Keratinocyte (primary cell): ENCODE measurements around the gene ZCCHC17. TPM values are rescaled to one million over a fixed set of nuclear protein-coding genes. Genes with fewer than 3 reads are reported as not detected.
"Not testable (repeated sequence)": the region's sequence is repeated elsewhere in the genome, so short reads cannot be mapped to it uniquely, and the experiment has no call there.

Experiments
- DNase-seq: peaks from one replicate; pipeline ENCODE4 v3.0.0-alpha.2; 2011; ENCODE audit warnings: low read depth, missing footprints, low spot score
- FAIRE-seq: peaks from 2 replicates; lab custom pipeline; 2011; peaks lifted over from hg19 to GRCh38; lab: Jason Lieb, UNC
- H2AFZ ChIP-seq: 2 replicates; pipeline ENCODE4 v1.6.0; 2012; ENCODE audit warnings: low read length, control low read depth, inconsistent platforms; ENCODE audit not compliant: control insufficient read depth
- H3K27ac ChIP-seq: 2 replicates; pipeline ENCODE4 v1.5.1; 2011; ENCODE audit warnings: low read length; ENCODE audit not compliant: control insufficient read depth, insufficient read depth
- H3K27me3 ChIP-seq: 3 replicates; pipeline ENCODE4 v1.6.0; 2011; ENCODE audit warnings: low read length; ENCODE audit not compliant: control insufficient read depth, insufficient read depth; ENCODE audit errors: extremely low read depth
- H3K36me3 ChIP-seq, 2 experiments: 2 replicates in 1 of 2; 3 replicates in 1 of 2; pipeline ENCODE4 v1.5.1; 2011; ENCODE audit warnings: low read length in 2 of 2, mild to moderate bottlenecking in 1 of 2; ENCODE audit not compliant: control insufficient read depth in 2 of 2, insufficient read depth in 2 of 2; ENCODE audit errors: extremely low read depth in 1 of 2
- H3K4me1 ChIP-seq: 3 replicates; pipeline ENCODE4 v1.5.1; 2011; ENCODE audit warnings: low read length; ENCODE audit not compliant: control insufficient read depth, insufficient read depth; ENCODE audit errors: extremely low read depth
- H3K4me2 ChIP-seq: 3 replicates; pipeline ENCODE4 v1.6.0; 2011; ENCODE audit warnings: low read depth, low read length; ENCODE audit not compliant: control insufficient read depth, insufficient read depth; ENCODE audit errors: extremely low read depth
- H3K4me3 ChIP-seq, 3 experiments: fragments of 200-600 bp in 1 of 3; sonication (generic) in 1 of 3; 2 replicates in 2 of 3; 3 replicates in 1 of 3; pipeline ENCODE4 v1.5.1; 2011 to 2016; ENCODE audit warnings: low read length in 3 of 3, mild to moderate bottlenecking in 3 of 3, control low read depth in 2 of 3, inconsistent platforms in 1 of 3, low read depth in 1 of 3, mixed read lengths in 1 of 3, mixed run types in 1 of 3, moderate library complexity in 1 of 3; ENCODE audit not compliant: control insufficient read depth in 2 of 3, insufficient read depth in 2 of 3; ENCODE audit errors: extremely low read depth in 1 of 3
- H3K79me2 ChIP-seq: 2 replicates; pipeline ENCODE4 v1.6.0; 2012; ENCODE audit warnings: low read length; ENCODE audit not compliant: control insufficient read depth, insufficient read depth
- H3K9ac ChIP-seq: 3 replicates; pipeline ENCODE4 v1.6.0; 2011; ENCODE audit warnings: low read length; ENCODE audit not compliant: control insufficient read depth, insufficient read depth; ENCODE audit errors: extremely low read depth
- H3K9me1 ChIP-seq: 3 replicates; pipeline ENCODE4 v1.6.0; 2011; ENCODE audit warnings: low read length; ENCODE audit not compliant: control insufficient read depth, insufficient read depth; ENCODE audit errors: extremely low read depth
- H3K9me3 ChIP-seq: 2 replicates; pipeline ENCODE4 v1.5.1; 2012; ENCODE audit warnings: low read depth, low read length; ENCODE audit not compliant: control insufficient read depth
- H4K20me1 ChIP-seq: 3 replicates; pipeline ENCODE4 v1.6.0; 2011; ENCODE audit warnings: low read length; ENCODE audit not compliant: control insufficient read depth, insufficient read depth; ENCODE audit errors: extremely low read depth
- EZH2 ChIP-seq: IDR thresholded peaks from one replicate; pipeline ENCODE4 v1.6.1; 2012; ENCODE audit warnings: inconsistent platforms, mild to moderate bottlenecking, low read length, moderate library complexity
- dilution Hi-C: fragments of 300-500 bp; cut with MboI; formaldehyde crosslinking; loops from one replicate; pipeline ENCODE4 v1.7.0; 2020; ENCODE audit warnings: low sequenced_read_pairs; ENCODE audit not compliant: extremely low pct_ligation_motif_present
- polyA plus RNA-seq, 5 experiments: library from polyadenylated mRNA; depleted of rRNA in 3 of 5; stranded (reverse) in 3 of 5; stranded (forward) in 1 of 5; unstranded in 1 of 5; fragments of >200 nt; gene quantifications; 1 replicate in 1 of 5; 2 replicates in 3 of 5; 3 replicates in 1 of 5; pipeline versions ENCODE4 v1.2.1 to v1.2.3, GENCODE V29; 2011 to 2012; ENCODE audit warnings: missing spikeins in 2 of 5, low read depth in 1 of 5, low replicate concordance in 1 of 5
- TF ChIP-seq, protein P1 (sequence below), 3 experiments: IDR thresholded peaks in 1 of 3; conservative IDR thresholded peaks in 1 of 3; optimal IDR thresholded peaks in 1 of 3; 2 replicates in 2 of 3; 3 replicates in 1 of 3; pipeline versions ENCODE3 to v1.5.1; 2011; ENCODE audit warnings: low read length in 3 of 3, mild to moderate bottlenecking in 3 of 3, moderate library complexity in 2 of 3, control low read depth in 1 of 3, inconsistent platforms in 1 of 3; ENCODE audit not compliant: insufficient read depth in 2 of 3; ENCODE audit errors: extremely low read depth in 1 of 3

Gene ZCCHC17
- polyA plus RNA-seq, 1 donor (not counting 4 experiments of a cell fraction or from before 2014, with no cell fraction given) = 70.0 TPM

DNA sequence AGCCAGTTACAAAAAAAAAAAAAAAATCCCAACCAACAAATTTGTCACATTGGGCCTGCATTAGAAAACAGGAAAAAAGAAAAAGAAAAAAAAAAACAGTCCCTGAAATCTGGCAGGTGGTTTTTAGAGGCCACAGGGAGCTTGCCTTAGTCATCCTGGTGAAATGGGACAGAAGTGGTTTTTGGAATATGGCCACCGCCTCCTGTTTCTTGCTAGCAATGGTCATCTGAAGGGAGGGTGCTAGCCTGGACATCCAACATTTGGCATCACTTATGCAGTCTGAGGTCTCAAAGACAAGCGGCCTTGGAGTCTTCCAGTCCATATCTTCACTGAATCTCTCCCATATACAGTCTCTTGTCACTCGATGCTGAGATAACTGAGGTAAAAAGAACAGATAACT lies 37.1 kb upstream of the ZCCHC17 start:
- H3K4me1 ChIP-seq = no peaks in the 10 kb centered on the region
- no peak overlapping the region for H3K4me3 ChIP-seq
- no peaks in the 10 kb centered on the region for H3K9me1 ChIP-seq
- H3K79me2 ChIP-seq = no peaks in the 10 kb centered on the region
- no peak overlapping the region for H2AFZ ChIP-seq
- no peak overlapping the region for H3K27ac ChIP-seq
- TF ChIP-seq, protein P1, sequence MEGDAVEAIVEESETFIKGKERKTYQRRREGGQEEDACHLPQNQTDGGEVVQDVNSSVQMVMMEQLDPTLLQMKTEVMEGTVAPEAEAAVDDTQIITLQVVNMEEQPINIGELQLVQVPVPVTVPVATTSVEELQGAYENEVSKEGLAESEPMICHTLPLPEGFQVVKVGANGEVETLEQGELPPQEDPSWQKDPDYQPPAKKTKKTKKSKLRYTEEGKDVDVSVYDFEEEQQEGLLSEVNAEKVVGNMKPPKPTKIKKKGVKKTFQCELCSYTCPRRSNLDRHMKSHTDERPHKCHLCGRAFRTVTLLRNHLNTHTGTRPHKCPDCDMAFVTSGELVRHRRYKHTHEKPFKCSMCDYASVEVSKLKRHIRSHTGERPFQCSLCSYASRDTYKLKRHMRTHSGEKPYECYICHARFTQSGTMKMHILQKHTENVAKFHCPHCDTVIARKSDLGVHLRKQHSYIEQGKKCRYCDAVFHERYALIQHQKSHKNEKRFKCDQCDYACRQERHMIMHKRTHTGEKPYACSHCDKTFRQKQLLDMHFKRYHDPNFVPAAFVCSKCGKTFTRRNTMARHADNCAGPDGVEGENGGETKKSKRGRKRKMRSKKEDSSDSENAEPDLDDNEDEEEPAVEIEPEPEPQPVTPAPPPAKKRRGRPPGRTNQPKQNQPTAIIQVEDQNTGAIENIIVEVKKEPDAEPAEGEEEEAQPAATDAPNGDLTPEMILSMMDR (optimal IDR thresholded peaks at IDR 0.05 in 1 of 3, IDR thresholded peaks at IDR 0.05 in 1 of 3, conservative IDR thresholded peaks at IDR 0.05 in 1 of 3; ENCODE audit: extremely low read depth in 1 of 3, insufficient read depth in 2 of 3, low read length in 3 of 3) = no peak
- no peak for TF ChIP-seq EZH2
- no peaks in the 10 kb centered on the region for H3K27me3 ChIP-seq
- no peak for FAIRE-seq
- no peak overlapping the region for H3K9ac ChIP-seq
- DNase-seq = no peak
- no peaks in the 10 kb centered on the region for H3K9me3 ChIP-seq
- dilution Hi-C loops = no loop called here
- no peaks in the 10 kb centered on the region for H4K20me1 ChIP-seq
- peaks cover 9 to 11% of the 10 kb centered on the region in 2 experiments for H3K36me3 ChIP-seq
- H3K4me2 ChIP-seq = no peak overlapping the region

DNA sequence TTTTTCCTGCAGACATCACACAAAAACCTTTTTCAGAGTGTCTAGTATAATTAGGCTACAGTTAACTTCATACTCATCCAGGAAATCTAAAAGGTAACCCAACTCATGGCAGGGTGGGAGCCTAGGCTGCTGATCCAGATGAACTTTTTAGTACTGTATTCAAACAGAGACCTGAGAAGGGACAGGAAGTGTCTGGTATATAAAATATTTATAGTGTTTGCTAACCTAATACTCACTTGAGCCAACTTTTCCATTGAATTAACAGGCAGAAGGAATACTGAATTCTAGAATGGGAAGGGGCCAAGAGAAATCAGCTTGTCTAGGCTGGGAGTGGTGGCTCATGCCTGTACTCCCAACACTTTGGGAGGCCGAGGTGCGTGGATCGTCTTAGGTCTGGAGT lies 34.9 kb upstream of the ZCCHC17 start:
- H3K4me3 ChIP-seq = no peak overlapping the region
- no peaks in the 10 kb centered on the region for H3K79me2 ChIP-seq
- no peaks in the 10 kb centered on the region for H4K20me1 ChIP-seq
- FAIRE-seq (no peak), DNase-seq (no peak)
- H3K36me3 ChIP-seq = peaks cover 12 to 18% of the 10 kb centered on the region in 2 experiments
- no peaks in the 10 kb centered on the region for H3K4me1 ChIP-seq
- H3K27ac ChIP-seq = no peak overlapping the region
- H3K9me3 ChIP-seq = no peaks in the 10 kb centered on the region
- TF ChIP-seq, protein P1 (optimal IDR thresholded peaks at IDR 0.05 in 1 of 3, IDR thresholded peaks at IDR 0.05 in 1 of 3, conservative IDR thresholded peaks at IDR 0.05 in 1 of 3; ENCODE audit: extremely low read depth in 1 of 3, insufficient read depth in 2 of 3, low read length in 3 of 3) = no peak
- no peak for TF ChIP-seq EZH2
- dilution Hi-C loops = no loop called here
- H3K9me1 ChIP-seq = no peaks in the 10 kb centered on the region
- H3K27me3 ChIP-seq = no peaks in the 10 kb centered on the region
- H2AFZ ChIP-seq = no peak overlapping the region
- H3K9ac ChIP-seq = no peak overlapping the region
- no peak overlapping the region for H3K4me2 ChIP-seq

DNA sequence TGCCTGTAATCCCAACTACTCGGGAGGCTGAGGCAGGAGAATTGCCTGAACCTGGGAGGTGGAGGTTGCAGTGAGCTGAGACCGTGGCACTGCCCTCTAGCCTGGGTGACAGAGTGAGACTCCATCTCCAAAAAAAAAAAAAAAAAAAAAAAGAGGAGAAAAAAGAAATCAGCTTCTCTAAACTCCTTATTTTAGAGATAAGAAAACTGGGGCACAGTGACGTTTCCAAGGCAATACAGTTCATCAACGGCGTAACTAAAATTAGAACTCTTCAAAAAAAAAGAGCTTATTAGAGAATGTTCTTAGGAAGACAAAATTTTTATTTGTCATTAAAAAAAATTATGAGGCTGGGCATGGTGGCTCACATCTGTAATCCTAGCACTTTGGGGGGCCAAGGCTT lies 34.4 kb upstream of the ZCCHC17 start:
- not testable (repeated sequence) for FAIRE-seq

More for the DNA sequence above, 34.4 kb upstream of the ZCCHC17 start:
- dilution Hi-C loops, DNase-seq, H3K4me3 ChIP-seq, H3K9me3 ChIP-seq, H3K4me2 ChIP-seq, H3K27me3 ChIP-seq, H2AFZ ChIP-seq, H3K27ac ChIP-seq, H3K9me1 ChIP-seq, H3K4me1 ChIP-seq, H3K9ac ChIP-seq, H3K79me2 ChIP-seq, H4K20me1 ChIP-seq: not testable (repeated sequence)
- peaks cover 14 to 20% of the 10 kb centered on the region in 2 experiments for H3K36me3 ChIP-seq
